ENCODE results near the gene RPH3AL. TPM values are rescaled to one million over a fixed set of nuclear protein-coding genes. Genes with fewer than 3 reads are reported as not detected.

The RPH3AL gene
- total RNA-seq, 1 experiment from 2014 or later, result 3.0 TPM

DNA sequence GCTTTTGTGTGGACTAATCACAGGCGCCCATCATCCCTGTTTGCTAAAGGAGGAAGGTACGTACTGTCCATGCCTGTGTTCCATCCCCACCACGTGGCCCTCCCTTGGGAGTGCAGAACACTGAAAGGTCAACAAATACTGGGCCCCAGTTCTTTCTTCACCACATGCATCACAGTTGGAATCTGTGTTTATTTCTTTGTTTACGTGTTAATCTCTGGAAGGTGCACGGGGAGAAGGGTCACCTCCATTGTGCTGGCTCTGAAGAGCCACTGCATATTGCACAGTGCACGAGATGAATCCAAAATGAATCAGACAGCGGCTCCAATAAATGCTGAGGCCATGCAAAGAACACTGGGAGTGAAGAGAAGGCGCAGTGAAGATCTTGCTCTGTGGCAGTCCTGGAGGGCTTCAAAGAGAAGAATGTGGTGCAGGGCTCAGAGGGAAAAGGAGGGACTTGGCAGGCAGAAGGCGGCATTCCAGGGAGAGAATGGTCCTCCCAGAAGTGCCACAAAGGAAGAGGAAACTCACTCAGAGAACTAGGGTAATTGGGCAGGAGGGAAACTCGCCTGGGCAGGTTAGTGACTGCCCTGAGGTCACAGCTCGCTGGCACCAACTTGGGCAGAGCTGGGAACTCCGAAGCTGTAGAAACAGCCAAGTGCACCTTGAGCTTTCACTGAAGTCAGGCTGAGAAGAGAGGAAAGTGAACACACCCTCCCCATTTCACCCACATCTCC lies 3.7 kb downstream of the RPH3AL start:
- Histone ChIP-seq H2BK20ac (ENCODE audit: low read depth, low read length, poor library complexity, severe bottlenecking) (no peak overlapping the region), H3K79me1 (ENCODE audit: insufficient read depth, low read depth, low read length, poor library complexity, severe bottlenecking) (no peaks in the 10 kb centered on the region), H3K14ac (ENCODE audit: insufficient read depth, low read length) (no peak overlapping the region), H3K9ac (ENCODE audit: extremely low read depth, insufficient read length, low read length) (no peak overlapping the region), H2BK5ac (ENCODE audit: insufficient read length, low read length) (no peak overlapping the region), H2AFZ (ENCODE audit: low read length) (no peak overlapping the region), H3K4me1 (ENCODE audit: insufficient read depth, low read length) (no peaks in the 10 kb centered on the region), H2BK120ac (ENCODE audit: low read depth, low read length, poor library complexity, severe bottlenecking) (no peak overlapping the region), H3K18ac (ENCODE audit: insufficient read length, low read depth, low read length) (no peak overlapping the region), H3K9me3 (ENCODE audit: control insufficient read depth, low read depth, low read length) (no peaks in the 10 kb centered on the region), H3K23ac (ENCODE audit: insufficient read length, low read depth, low read length) (no peak overlapping the region), H3K27me3 (ENCODE audit: insufficient read depth, low read length) (no peaks in the 10 kb centered on the region), H3T11ph (ENCODE audit: low read length) (no peak overlapping the region), H3K4ac (ENCODE audit: low read depth, low read length) (no peak overlapping the region), H2BK12ac (ENCODE audit: insufficient read length, low read depth, low read length) (no peak overlapping the region), H4K91ac (ENCODE audit: insufficient read length, low read depth, low read length) (no peak overlapping the region), H3K23me2 (ENCODE audit: insufficient read length, low read depth, low read length, poor library complexity, severe bottlenecking) (no peaks in the 10 kb centered on the region), H3K4me2 (ENCODE audit: insufficient read depth, insufficient read length, low read length) (no peak overlapping the region), H4K20me1 (ENCODE audit: control insufficient read depth, insufficient read depth, insufficient read length) (no peaks in the 10 kb centered on the region), H3K27ac (ENCODE audit: insufficient read length, low read depth, low read length) (no peak overlapping the region), H2BK15ac (ENCODE audit: low read depth, low read length) (no peak overlapping the region), H4K5ac (ENCODE audit: insufficient read length, low read depth, low read length) (no peak overlapping the region), H3K79me2 (ENCODE audit: insufficient read depth, low read length) (no peaks in the 10 kb centered on the region), H2AK5ac (ENCODE audit: insufficient read length, low read length) (no peak overlapping the region), H4K8ac (replicated peaks; ENCODE audit: insufficient read length, low read depth, low read length) (no peak overlapping the region), H3K56ac (ENCODE audit: insufficient read length, low read depth, low read length) (no peak overlapping the region)
- Mint-ChIP-seq H3K9me3 (peaks cover 5 to 8% of the 10 kb centered on the region in 2 experiments; a peak in 4 of 5 replicates), H3K4me3 (no peak overlapping the region), H3K27ac (peak overlapping the region in 2 of 3 experiments; percentile 15 to 31; a peak in 2 of 7 replicates), H3K27me3 (ENCODE audit: low read depth) (peaks cover 8% of the 10 kb centered on the region), H3K4me1 (peaks cover 23 to 30% of the 10 kb centered on the region in 2 experiments), H3K36me3 (ENCODE audit: insufficient read depth in 1 of 3, low read depth in 3 of 3) (no peaks in the 10 kb centered on the region; a peak in 1 of 7 replicates)
- DNase-seq, result peak; percentile 29
- no CpG with 5 or more reads among the region's 12 CpGs for WGBS (ENCODE audit: extremely low coverage, insufficient read length, low lambda C conversion rate)
- TF ChIP-seq, protein P1, sequence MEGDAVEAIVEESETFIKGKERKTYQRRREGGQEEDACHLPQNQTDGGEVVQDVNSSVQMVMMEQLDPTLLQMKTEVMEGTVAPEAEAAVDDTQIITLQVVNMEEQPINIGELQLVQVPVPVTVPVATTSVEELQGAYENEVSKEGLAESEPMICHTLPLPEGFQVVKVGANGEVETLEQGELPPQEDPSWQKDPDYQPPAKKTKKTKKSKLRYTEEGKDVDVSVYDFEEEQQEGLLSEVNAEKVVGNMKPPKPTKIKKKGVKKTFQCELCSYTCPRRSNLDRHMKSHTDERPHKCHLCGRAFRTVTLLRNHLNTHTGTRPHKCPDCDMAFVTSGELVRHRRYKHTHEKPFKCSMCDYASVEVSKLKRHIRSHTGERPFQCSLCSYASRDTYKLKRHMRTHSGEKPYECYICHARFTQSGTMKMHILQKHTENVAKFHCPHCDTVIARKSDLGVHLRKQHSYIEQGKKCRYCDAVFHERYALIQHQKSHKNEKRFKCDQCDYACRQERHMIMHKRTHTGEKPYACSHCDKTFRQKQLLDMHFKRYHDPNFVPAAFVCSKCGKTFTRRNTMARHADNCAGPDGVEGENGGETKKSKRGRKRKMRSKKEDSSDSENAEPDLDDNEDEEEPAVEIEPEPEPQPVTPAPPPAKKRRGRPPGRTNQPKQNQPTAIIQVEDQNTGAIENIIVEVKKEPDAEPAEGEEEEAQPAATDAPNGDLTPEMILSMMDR (conservative IDR thresholded peaks at IDR 0.05), result no peak

All from H9 (cell line).